ENCODE results near the gene SPOCK1.

SPOCK1 gene

GRCh38 chr5:137407090-137407489, 92.0 kb downstream of the SPOCK1 start:
- Histone ChIP-seq H3K9ac (ENCODE audit: low read depth, low read length) (no peak overlapping the region), H3K4me1 (ENCODE audit: control insufficient read depth, insufficient read depth, low read length) (no peaks in the 10 kb centered on the region), H3K4me3 (ENCODE audit: low read length) (no peak overlapping the region), H3K4me2 (ENCODE audit: low read length) (no peak overlapping the region), H3K36me3 (ENCODE audit: insufficient read depth, low read length) (no peaks in the 10 kb centered on the region), H3K27me3 (ENCODE audit: control insufficient read depth, insufficient read depth, low read length) (no peaks in the 10 kb centered on the region), H3K9me3 (replicated peaks; ENCODE audit: low read length) (no peaks in the 10 kb centered on the region)

DNA sequence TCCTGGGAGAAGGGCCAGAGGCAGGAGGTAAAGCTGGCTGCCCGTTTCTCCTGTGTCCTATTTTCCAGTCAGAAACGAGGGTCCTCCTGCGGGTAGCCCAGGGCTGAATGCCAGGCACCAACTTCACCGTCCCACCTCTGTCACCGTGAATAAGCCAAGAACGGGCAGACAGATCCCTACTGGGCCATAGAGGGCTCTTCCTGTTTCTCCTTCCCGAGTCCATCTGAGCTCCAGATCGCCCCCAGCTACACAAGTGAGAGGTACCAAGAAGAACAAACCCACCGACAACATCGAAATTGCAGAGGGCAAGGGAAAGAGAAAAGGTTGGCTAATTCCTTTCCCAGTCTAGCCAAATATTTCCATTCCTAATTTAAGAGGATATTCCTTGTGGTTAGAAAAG, 93.7 kb downstream of the SPOCK1 start:
- no peaks in the 10 kb centered on the region for H3K36me3 ChIP-seq (ENCODE audit: insufficient read depth, low read length)
- no peak overlapping the region for H3K4me2 ChIP-seq (ENCODE audit: low read length)
- no peaks in the 10 kb centered on the region for H3K27me3 ChIP-seq (ENCODE audit: control insufficient read depth, insufficient read depth, low read length)
- no peaks in the 10 kb centered on the region for H3K9me3 ChIP-seq (replicated peaks; ENCODE audit: low read length)
- H3K9ac ChIP-seq (ENCODE audit: low read depth, low read length): no peak overlapping the region
- H3K4me3 ChIP-seq (ENCODE audit: low read length): no peak overlapping the region
- no peaks in the 10 kb centered on the region for H3K4me1 ChIP-seq (ENCODE audit: control insufficient read depth, insufficient read depth, low read length)

DNA sequence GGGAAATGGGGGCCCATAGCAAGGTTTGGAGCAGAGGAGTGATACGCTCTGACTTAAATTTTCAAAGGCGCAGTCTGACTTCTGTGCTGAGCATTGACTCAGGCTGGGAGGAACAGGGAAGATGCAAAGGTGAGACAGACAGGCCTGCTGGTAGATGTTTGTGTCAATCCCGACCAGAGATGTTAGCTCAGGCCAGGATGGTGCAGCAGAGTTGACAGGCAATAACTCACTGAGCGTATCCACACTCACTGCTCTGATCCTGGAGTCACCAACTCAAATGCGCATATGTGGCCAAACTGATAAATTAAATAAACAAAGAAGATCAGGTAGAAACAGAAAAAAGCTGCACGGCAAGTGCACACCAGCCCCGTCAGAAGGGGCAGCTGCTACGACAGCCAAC, 95.3 kb downstream of the SPOCK1 start:
- no peak overlapping the region for H3K9ac ChIP-seq (ENCODE audit: low read depth, low read length)
- no peaks in the 10 kb centered on the region for H3K4me1 ChIP-seq (ENCODE audit: control insufficient read depth, insufficient read depth, low read length)
- H3K9me3 ChIP-seq (replicated peaks; ENCODE audit: low read length): no peaks in the 10 kb centered on the region
- no peak overlapping the region for H3K4me2 ChIP-seq (ENCODE audit: low read length)
- no peaks in the 10 kb centered on the region for H3K27me3 ChIP-seq (ENCODE audit: control insufficient read depth, insufficient read depth, low read length)
- no peaks in the 10 kb centered on the region for H3K36me3 ChIP-seq (ENCODE audit: insufficient read depth, low read length)
- H3K4me3 ChIP-seq (ENCODE audit: low read length): no peak overlapping the region

DNA sequence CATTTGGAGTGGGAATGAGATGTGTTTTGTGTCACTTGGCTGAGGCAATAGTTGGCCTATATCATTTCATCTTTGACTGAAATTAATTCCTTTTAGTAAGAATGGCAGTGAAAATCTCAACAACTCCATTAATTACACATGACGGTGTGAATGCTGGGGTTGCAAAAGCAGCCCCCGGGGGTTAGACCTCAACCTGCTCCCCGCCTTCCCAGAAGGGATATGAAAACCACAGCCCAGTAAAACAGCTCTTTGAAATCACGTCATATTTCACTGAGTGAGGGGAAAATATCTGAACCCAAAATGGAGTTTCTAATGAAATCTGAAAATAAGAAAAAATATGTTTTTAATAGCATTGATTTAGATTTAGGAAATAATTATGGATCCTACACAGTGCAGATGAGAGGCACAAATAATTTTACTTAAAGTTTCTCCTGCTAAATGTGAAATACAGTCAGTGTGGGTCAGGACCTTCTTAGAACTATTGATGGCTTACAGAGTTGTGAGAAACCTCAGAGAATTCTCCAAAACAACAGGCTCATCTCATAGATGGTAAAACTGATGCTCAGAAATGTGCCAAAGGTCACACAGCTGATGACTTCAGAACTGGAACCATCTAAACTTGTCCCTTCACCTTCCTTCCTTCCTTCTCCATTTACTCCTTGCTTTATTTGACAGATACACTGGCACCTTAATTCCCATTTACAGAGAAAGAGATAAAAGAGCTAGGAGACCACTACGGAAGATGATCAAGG, 96.5 kb downstream of the SPOCK1 start:
- H3K9me3 ChIP-seq (replicated peaks; ENCODE audit: low read length): no peaks in the 10 kb centered on the region
- H3K27me3 ChIP-seq (ENCODE audit: control insufficient read depth, insufficient read depth, low read length): no peaks in the 10 kb centered on the region
- H3K9ac ChIP-seq (ENCODE audit: low read depth, low read length): no peak overlapping the region
- no peak overlapping the region for H3K4me3 ChIP-seq (ENCODE audit: low read length)
- H3K4me1 ChIP-seq (ENCODE audit: control insufficient read depth, insufficient read depth, low read length): no peaks in the 10 kb centered on the region
- H3K4me2 ChIP-seq (ENCODE audit: low read length): no peak overlapping the region
- H3K36me3 ChIP-seq (ENCODE audit: insufficient read depth, low read length): no peaks in the 10 kb centered on the region

- Histone ChIP-seq H3K9me3 (replicated peaks; ENCODE audit: low read length) (no peaks in the 10 kb centered on the region), H3K36me3 (ENCODE audit: insufficient read depth, low read length) (no peaks in the 10 kb centered on the region), H3K9ac (ENCODE audit: low read depth, low read length) (no peak overlapping the region), H3K27me3 (ENCODE audit: control insufficient read depth, insufficient read depth, low read length) (no peaks in the 10 kb centered on the region), H3K4me3 (ENCODE audit: low read length) (no peak overlapping the region), H3K4me2 (ENCODE audit: low read length) (no peak overlapping the region), H3K4me1 (ENCODE audit: control insufficient read depth, insufficient read depth, low read length) (no peaks in the 10 kb centered on the region)
Observed at GRCh38 chr5:137401946-137402345, 97.2 kb downstream of the SPOCK1 start.

DNA sequence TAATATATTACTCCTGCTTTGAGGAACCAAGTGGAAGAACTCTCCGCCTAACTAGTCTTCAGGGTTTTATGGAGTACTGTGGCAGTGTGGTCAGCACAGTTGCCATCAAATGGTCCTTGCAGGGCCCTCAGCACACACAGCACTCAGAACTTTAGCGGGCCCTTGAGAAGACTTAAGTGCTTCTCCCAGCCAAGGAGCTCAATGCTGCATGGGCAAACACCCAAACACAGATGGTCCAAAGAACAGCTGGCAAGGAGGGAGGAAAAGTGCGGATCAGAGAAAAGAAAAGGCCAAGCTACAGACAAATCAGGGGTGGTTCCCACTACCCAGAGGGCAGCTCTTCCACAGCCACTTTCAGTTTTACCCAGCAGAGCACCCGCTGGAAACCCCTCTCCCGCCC, 98.6 kb downstream of the SPOCK1 start:
- Histone ChIP-seq H3K36me3 (ENCODE audit: insufficient read depth, low read length) (no peaks in the 10 kb centered on the region), H3K9me3 (replicated peaks; ENCODE audit: low read length) (no peaks in the 10 kb centered on the region), H3K4me1 (ENCODE audit: control insufficient read depth, insufficient read depth, low read length) (peaks cover 2% of the 10 kb centered on the region), H3K27me3 (ENCODE audit: control insufficient read depth, insufficient read depth, low read length) (no peaks in the 10 kb centered on the region), H3K4me3 (ENCODE audit: low read length) (no peak overlapping the region), H3K4me2 (ENCODE audit: low read length) (no peak overlapping the region), H3K9ac (ENCODE audit: low read depth, low read length) (no peak overlapping the region)

GRCh38 chr5:137399911-137400310, 99.2 kb downstream of the SPOCK1 start:
- Histone ChIP-seq H3K4me1 (ENCODE audit: control insufficient read depth, insufficient read depth, low read length) (peaks cover 7% of the 10 kb centered on the region), H3K9ac (ENCODE audit: low read depth, low read length) (no peak overlapping the region), H3K27me3 (ENCODE audit: control insufficient read depth, insufficient read depth, low read length) (no peaks in the 10 kb centered on the region), H3K36me3 (ENCODE audit: insufficient read depth, low read length) (no peaks in the 10 kb centered on the region), H3K9me3 (replicated peaks; ENCODE audit: low read length) (no peaks in the 10 kb centered on the region), H3K4me2 (ENCODE audit: low read length) (no peak overlapping the region), H3K4me3 (ENCODE audit: low read length) (no peak overlapping the region)

GRCh38 chr5:137398751-137399150, 100.4 kb downstream of the SPOCK1 start:
- Histone ChIP-seq H3K9me3 (replicated peaks; ENCODE audit: low read length) (no peaks in the 10 kb centered on the region), H3K9ac (ENCODE audit: low read depth, low read length) (no peak overlapping the region), H3K36me3 (ENCODE audit: insufficient read depth, low read length) (no peaks in the 10 kb centered on the region), H3K4me2 (ENCODE audit: low read length) (no peak overlapping the region), H3K4me1 (ENCODE audit: control insufficient read depth, insufficient read depth, low read length) (peaks cover 7% of the 10 kb centered on the region), H3K27me3 (ENCODE audit: control insufficient read depth, insufficient read depth, low read length) (no peaks in the 10 kb centered on the region), H3K4me3 (ENCODE audit: low read length) (no peak overlapping the region)

GRCh38 chr5:137398154-137398553, 101.0 kb downstream of the SPOCK1 start:
- H3K9ac ChIP-seq (ENCODE audit: low read depth, low read length): no peak overlapping the region
- no peak overlapping the region for H3K4me3 ChIP-seq (ENCODE audit: low read length)
- H3K4me2 ChIP-seq (ENCODE audit: low read length): no peak overlapping the region
- no peaks in the 10 kb centered on the region for H3K27me3 ChIP-seq (ENCODE audit: control insufficient read depth, insufficient read depth, low read length)
- peaks cover 7% of the 10 kb centered on the region for H3K4me1 ChIP-seq (ENCODE audit: control insufficient read depth, insufficient read depth, low read length)
- H3K36me3 ChIP-seq (ENCODE audit: insufficient read depth, low read length): no peaks in the 10 kb centered on the region
- no peaks in the 10 kb centered on the region for H3K9me3 ChIP-seq (replicated peaks; ENCODE audit: low read length)

DNA sequence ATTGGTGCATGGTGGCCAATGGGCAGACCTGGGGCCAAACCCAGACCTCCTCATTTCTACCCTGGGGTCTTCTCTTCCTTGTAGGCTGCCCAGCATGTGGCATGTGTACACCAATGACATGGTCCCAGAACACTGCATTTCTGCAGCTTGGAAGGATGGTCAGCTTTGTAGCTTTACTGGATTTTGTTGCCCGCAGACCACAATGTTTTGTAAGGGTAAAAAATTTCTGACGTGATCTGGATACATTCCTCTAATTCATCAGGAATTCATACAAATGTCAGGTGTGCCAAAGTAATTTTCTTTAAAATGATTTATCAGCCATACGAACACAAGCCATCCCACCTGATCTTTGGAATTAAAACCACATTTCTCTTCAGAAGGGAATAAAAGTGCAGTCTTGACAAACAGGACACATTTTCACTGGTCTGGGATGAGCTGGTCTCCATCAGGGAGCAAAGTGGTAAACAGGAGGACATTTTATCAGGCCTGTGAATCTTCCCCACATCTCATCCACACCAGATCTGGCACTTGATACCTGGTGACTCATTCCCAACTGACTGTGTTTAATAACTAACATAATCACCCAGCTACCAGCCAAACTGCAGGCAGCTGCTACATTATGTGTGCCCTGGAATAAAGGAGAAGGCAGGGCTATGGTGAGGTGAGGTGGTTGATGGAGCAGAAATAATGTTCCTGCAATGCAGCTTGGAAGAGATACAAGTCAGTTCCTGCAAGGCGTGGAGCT, 103.9 kb downstream of the SPOCK1 start:
- Histone ChIP-seq H3K27me3 (ENCODE audit: control insufficient read depth, insufficient read depth, low read length) (no peaks in the 10 kb centered on the region), H3K4me1 (ENCODE audit: control insufficient read depth, insufficient read depth, low read length) (peaks cover 7% of the 10 kb centered on the region), H3K4me3 (ENCODE audit: low read length) (no peak overlapping the region), H3K4me2 (ENCODE audit: low read length) (no peak overlapping the region), H3K9me3 (replicated peaks; ENCODE audit: low read length) (no peaks in the 10 kb centered on the region), H3K9ac (ENCODE audit: low read depth, low read length) (no peak overlapping the region), H3K36me3 (ENCODE audit: insufficient read depth, low read length) (no peaks in the 10 kb centered on the region)

DNA sequence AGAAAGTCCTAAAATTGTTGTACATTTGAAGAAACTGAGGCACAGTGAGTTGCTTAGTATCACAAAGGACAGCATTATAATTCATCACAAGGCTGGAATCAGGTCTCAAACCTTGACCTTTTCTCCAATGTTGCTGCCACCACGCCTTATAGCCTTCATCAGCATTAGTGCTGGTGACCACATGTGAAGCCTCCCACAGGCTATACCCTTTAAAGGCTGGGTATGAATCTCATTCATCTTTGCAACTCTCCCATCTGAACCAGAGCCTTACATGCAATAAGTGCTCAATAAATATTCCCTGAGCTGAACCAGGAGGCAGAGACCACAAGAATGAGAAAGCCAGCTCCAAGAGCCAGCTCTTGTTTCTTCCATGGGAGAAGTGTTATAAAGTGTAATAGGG, 104.7 kb downstream of the SPOCK1 start:
- no peaks in the 10 kb centered on the region for H3K27me3 ChIP-seq (ENCODE audit: control insufficient read depth, insufficient read depth, low read length)
- H3K4me3 ChIP-seq (ENCODE audit: low read length): no peak overlapping the region

More for the DNA sequence above, 104.7 kb downstream of the SPOCK1 start:
- H3K4me1 ChIP-seq (ENCODE audit: control insufficient read depth, insufficient read depth, low read length): peaks cover 7% of the 10 kb centered on the region
- H3K9me3 ChIP-seq (replicated peaks; ENCODE audit: low read length): no peaks in the 10 kb centered on the region
- no peaks in the 10 kb centered on the region for H3K36me3 ChIP-seq (ENCODE audit: insufficient read depth, low read length)
- no peak overlapping the region for H3K9ac ChIP-seq (ENCODE audit: low read depth, low read length)
- no peak overlapping the region for H3K4me2 ChIP-seq (ENCODE audit: low read length)
